CD4-positive, alpha-beta T cell treated with Interleukin-15 for 1 hour (primary cell): Measurements from ENCODE around the gene PSMF1.

Source experiments
- DNase-seq: peaks from one replicate; pipeline ENCODE4 v3.0.0-alpha.2; 2020

The PSMF1 gene

GRCh38 chr20:1118336-1119127, at the start of gene PSMF1:
Gene PSMF1, plus strand, starts transcription at chr20:1118602. Its CDS starts 172 bp downstream, at chr20:1118774.
- peak; percentile 93 for DNase-seq

GRCh38 chr20:1072258-1072657, 46.1 kb upstream of the PSMF1 start:
- DNase-seq: no peak

GRCh38 chr20:1075616-1076015, 42.8 kb upstream of the PSMF1 start:
- DNase-seq: no peak

- DNase-seq: no peak
Measured at GRCh38 chr20:1081891-1082290, 36.5 kb upstream of the PSMF1 start.

- no peak for DNase-seq
Measured at GRCh38 chr20:1083431-1084080, 34.8 kb upstream of the PSMF1 start.

- DNase-seq: no peak
Measured at GRCh38 chr20:1085492-1086276, 32.7 kb upstream of the PSMF1 start.

GRCh38 chr20:1086277-1087213, 31.9 kb upstream of the PSMF1 start:
- no peak for DNase-seq

GRCh38 chr20:1087311-1087905, 31.0 kb upstream of the PSMF1 start:
- no peak for DNase-seq

GRCh38 chr20:1094751-1095150, 23.7 kb upstream of the PSMF1 start:
- DNase-seq: no peak

GRCh38 chr20:1101533-1101932, 16.9 kb upstream of the PSMF1 start:
- no peak for DNase-seq

- DNase-seq: no peak
Measured at GRCh38 chr20:1102016-1102415, 16.4 kb upstream of the PSMF1 start.

GRCh38 chr20:1103751-1104150, 14.7 kb upstream of the PSMF1 start:
- no peak for DNase-seq

GRCh38 chr20:1105599-1106194, 12.7 kb upstream of the PSMF1 start:
- no peak for DNase-seq

GRCh38 chr20:1107176-1107575, 11.2 kb upstream of the PSMF1 start:
- no peak for DNase-seq

- DNase-seq: peak; percentile 46
Measured at GRCh38 chr20:1108437-1108920, 9.9 kb upstream of the PSMF1 start.

GRCh38 chr20:1112908-1113307, 5.5 kb upstream of the PSMF1 start:
- no peak for DNase-seq

- no peak for DNase-seq
Measured at GRCh38 chr20:1118004-1118335, 432 bp upstream of the PSMF1 start.

- DNase-seq: no peak
Measured at GRCh38 chr20:1119128-1119505, 715 bp downstream of the PSMF1 start.

- no peak for DNase-seq
Measured at GRCh38 chr20:1119524-1119923, 1.1 kb downstream of the PSMF1 start.

GRCh38 chr20:1121429-1121828, 3.0 kb downstream of the PSMF1 start:
- no peak for DNase-seq
